DND-41 (cell line): ENCODE results near the gene ALCAM.

Source experiments
- ATAC-seq: fragments of 200-7000 bp; cut with Tn5 transposase; 3 replicates; pipeline ENCODE4 v1.9.1; 2021; ENCODE audit warnings: low read depth; ENCODE audit not compliant: insufficient read depth
- DNase-seq: peaks from one replicate; pipeline ENCODE4 v3.0.0-alpha.2; 2020
- H2AFZ ChIP-seq: 2 replicates; pipeline ENCODE4 v1.6.0; 2012; ENCODE audit warnings: low read depth, low read length
- H3K27ac ChIP-seq: 2 replicates; pipeline ENCODE4 v1.5.1; 2012; ENCODE audit warnings: low read length, inconsistent platforms
- H3K27me3 ChIP-seq: fragments of 200-600 bp; sonication (generic); 2 replicates; pipeline ENCODE4 v1.6.0; 2012; ENCODE audit warnings: low read length, mild to moderate bottlenecking, inconsistent platforms; ENCODE audit not compliant: insufficient read depth, poor library complexity
- H3K36me3 ChIP-seq: 2 replicates; pipeline ENCODE4 v1.5.1; 2012; ENCODE audit warnings: low read length, inconsistent platforms; ENCODE audit not compliant: insufficient read depth
- H3K4me1 ChIP-seq: 2 replicates; pipeline ENCODE4 v1.5.1; 2012; ENCODE audit warnings: mild to moderate bottlenecking, low read length; ENCODE audit not compliant: insufficient read depth
- H3K4me2 ChIP-seq: 2 replicates; pipeline ENCODE4 v1.6.0; 2012; ENCODE audit warnings: mild to moderate bottlenecking, moderate library complexity, low read length, inconsistent platforms; ENCODE audit not compliant: insufficient read depth
- H3K4me3 ChIP-seq, 2 experiments: fragments of 200-600 bp in 1 of 2; shearing (Covaris generic) in 1 of 2; 2 replicates each; pipeline ENCODE4 v1.5.1; 2012 to 2016; ENCODE audit warnings: inconsistent platforms in 2 of 2, low read length in 2 of 2, mild to moderate bottlenecking in 2 of 2, low read depth in 1 of 2, moderate library complexity in 1 of 2
- H3K79me2 ChIP-seq: 2 replicates; pipeline ENCODE4 v1.6.0; 2012; ENCODE audit warnings: low read length, inconsistent platforms; ENCODE audit not compliant: insufficient read depth
- H3K9ac ChIP-seq: 2 replicates; pipeline ENCODE4 v1.6.0; 2012; ENCODE audit warnings: low read depth, mild to moderate bottlenecking, inconsistent platforms, low read length, moderate library complexity
- H3K9me3 ChIP-seq: 2 replicates; pipeline ENCODE4 v1.5.1; 2012; ENCODE audit warnings: low read length, moderate library complexity, mild to moderate bottlenecking, inconsistent platforms; ENCODE audit not compliant: insufficient read depth, severe bottlenecking
- H4K20me1 ChIP-seq: 2 replicates; pipeline ENCODE4 v1.6.0; 2012; ENCODE audit warnings: low read length; ENCODE audit not compliant: insufficient read depth
- EZH2 ChIP-seq: IDR thresholded peaks from 3 replicates; pipeline ENCODE4 v1.6.1; 2012; ENCODE audit warnings: borderline replicate concordance, low read depth, mild to moderate bottlenecking, moderate library complexity, low read length, inconsistent platforms; ENCODE audit not compliant: severe bottlenecking
- TF ChIP-seq, protein P1 (sequence below): IDR thresholded peaks from 2 replicates; pipeline ENCODE4 v1.5.1; 2012; ENCODE audit warnings: borderline replicate concordance, low read length, moderate library complexity, mild to moderate bottlenecking; ENCODE audit not compliant: poor library complexity, severe bottlenecking; ENCODE audit errors: extremely low read depth

ALCAM gene

DNA sequence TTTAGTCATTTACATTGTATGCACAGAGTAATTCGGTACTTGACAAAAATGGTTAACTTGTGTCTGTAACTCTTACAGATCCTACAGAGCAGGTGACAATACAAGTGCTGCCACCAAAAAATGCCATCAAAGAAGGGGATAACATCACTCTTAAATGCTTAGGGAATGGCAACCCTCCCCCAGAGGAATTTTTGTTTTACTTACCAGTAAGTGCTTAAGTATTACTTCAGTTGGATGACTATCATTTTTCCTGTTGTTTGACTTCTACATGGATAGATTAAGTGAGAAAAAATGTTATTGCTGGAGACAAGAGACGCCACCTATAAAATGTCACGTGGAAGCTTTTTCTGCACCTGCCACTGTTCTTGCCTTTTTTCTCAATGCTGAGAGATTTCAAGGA is 173.2 kb downstream of the ALCAM start:
- Histone ChIP-seq H3K4me1 (no peaks in the 10 kb centered on the region), H3K4me2 (no peak overlapping the region), H3K27me3 (no peaks in the 10 kb centered on the region), H3K79me2 (no peaks in the 10 kb centered on the region), H3K27ac (no peak overlapping the region), H3K36me3 (peaks cover 2% of the 10 kb centered on the region; the same call in 1 of the 2 replicates), H4K20me1 (no peaks in the 10 kb centered on the region), H3K4me3 (no peak overlapping the region), H2AFZ (no peak overlapping the region), H3K9ac (no peak overlapping the region), H3K9me3 (no peaks in the 10 kb centered on the region)
- DNase-seq (no peak), ATAC-seq (no peak)
- no peak for TF ChIP-seq EZH2
- TF ChIP-seq, protein P1, sequence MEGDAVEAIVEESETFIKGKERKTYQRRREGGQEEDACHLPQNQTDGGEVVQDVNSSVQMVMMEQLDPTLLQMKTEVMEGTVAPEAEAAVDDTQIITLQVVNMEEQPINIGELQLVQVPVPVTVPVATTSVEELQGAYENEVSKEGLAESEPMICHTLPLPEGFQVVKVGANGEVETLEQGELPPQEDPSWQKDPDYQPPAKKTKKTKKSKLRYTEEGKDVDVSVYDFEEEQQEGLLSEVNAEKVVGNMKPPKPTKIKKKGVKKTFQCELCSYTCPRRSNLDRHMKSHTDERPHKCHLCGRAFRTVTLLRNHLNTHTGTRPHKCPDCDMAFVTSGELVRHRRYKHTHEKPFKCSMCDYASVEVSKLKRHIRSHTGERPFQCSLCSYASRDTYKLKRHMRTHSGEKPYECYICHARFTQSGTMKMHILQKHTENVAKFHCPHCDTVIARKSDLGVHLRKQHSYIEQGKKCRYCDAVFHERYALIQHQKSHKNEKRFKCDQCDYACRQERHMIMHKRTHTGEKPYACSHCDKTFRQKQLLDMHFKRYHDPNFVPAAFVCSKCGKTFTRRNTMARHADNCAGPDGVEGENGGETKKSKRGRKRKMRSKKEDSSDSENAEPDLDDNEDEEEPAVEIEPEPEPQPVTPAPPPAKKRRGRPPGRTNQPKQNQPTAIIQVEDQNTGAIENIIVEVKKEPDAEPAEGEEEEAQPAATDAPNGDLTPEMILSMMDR = no peak

DNA sequence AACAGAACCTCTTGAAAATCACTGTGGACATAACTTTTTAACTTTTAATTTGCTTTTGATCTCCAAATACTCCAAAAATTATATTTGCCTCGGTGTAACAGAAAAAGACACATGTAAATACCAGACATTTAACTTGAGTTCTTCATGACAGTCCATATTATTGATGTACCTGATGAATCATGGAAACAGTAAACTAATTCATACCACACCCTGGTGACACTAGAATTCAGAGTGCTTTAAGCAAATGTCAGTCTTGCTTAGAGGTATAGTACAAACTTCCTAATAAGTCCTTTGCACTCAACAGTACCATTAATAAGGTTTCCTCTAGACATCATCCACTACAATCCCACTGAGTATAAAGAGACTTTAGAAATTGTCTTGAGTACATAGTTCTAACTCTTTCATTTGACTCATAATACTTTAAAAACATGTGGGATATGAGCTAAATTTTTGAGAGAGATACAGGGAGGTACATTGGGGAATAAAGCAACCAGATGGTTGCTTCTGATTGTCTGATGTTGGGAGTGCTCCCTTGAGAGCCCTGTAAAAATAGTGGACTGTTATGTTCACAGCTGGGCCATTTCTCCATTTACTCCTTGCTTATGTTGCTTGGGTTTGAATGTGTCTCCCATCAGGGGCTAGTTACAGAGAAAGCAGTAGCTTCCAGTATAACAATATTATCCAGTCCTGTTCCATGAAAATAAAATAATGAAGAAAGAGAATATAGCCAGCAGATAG is 175.7 kb downstream of the ALCAM start:
- H3K4me3 ChIP-seq = no peak overlapping the region
- H3K9me3 ChIP-seq = no peaks in the 10 kb centered on the region
- H4K20me1 ChIP-seq = no peaks in the 10 kb centered on the region
- H3K27me3 ChIP-seq = no peaks in the 10 kb centered on the region
- DNase-seq (no peak), ATAC-seq (no peak)
- TF ChIP-seq, protein P1 = no peak
- no peak for TF ChIP-seq EZH2
- H3K79me2 ChIP-seq = no peaks in the 10 kb centered on the region
- H3K4me2 ChIP-seq = no peak overlapping the region
- H3K36me3 ChIP-seq = peaks cover 2% of the 10 kb centered on the region; the same call in 1 of the 2 replicates
- H2AFZ ChIP-seq = no peak overlapping the region
- no peak overlapping the region for H3K27ac ChIP-seq
- H3K4me1 ChIP-seq = no peaks in the 10 kb centered on the region
- no peak overlapping the region for H3K9ac ChIP-seq

DNA sequence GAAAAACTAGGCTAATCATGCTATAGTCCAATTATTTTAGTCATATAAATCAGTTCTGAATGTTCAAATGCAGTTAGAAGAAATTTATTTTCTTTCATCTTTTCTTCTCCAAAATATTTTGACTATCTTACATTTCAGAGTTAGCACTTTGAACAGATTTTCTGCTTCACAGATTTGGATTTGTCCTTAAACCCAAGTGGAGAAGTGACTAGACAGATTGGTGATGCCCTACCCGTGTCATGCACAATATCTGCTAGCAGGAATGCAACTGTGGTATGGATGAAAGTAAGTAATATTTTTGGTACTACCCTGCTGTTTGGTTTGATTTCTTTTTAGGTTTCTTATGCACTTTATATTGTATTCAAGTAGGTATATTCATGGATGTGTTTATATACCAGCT is 178.3 kb downstream of the ALCAM start:
- Histone ChIP-seq H3K4me1 (no peaks in the 10 kb centered on the region), H2AFZ (no peak overlapping the region), H3K79me2 (no peaks in the 10 kb centered on the region), H4K20me1 (no peaks in the 10 kb centered on the region), H3K9ac (no peak overlapping the region), H3K27me3 (no peaks in the 10 kb centered on the region), H3K9me3 (no peaks in the 10 kb centered on the region), H3K4me2 (no peak overlapping the region), H3K36me3 (peaks cover 6% of the 10 kb centered on the region; the same call in 1 of the 2 replicates), H3K27ac (no peak overlapping the region), H3K4me3 (no peak overlapping the region)
- TF ChIP-seq, protein P1 = no peak
- no peak for TF ChIP-seq EZH2
- ATAC-seq = no peak
- DNase-seq = no peak

DNA sequence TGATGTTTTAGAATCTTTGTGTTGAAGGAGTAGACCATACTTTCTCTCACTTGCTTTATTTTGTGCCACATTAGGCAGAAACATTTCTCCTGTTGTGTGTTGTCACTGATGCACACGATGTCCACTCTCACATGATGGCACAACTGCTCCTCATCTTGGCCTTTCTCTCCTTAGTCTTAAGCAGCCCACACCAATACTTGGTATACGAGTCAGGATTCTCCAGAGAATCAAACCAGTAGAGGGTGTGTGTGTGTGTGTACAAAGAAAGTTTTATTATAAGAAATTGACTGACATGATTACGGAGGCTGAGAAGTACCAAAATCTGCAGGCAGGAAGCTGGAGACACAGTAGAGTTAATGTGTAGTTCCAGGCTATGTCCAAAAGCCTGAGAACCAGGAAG is 187.1 kb downstream of the ALCAM start:
- Histone ChIP-seq H3K27me3 (no peaks in the 10 kb centered on the region), H3K4me2 (no peak overlapping the region), H2AFZ (no peak overlapping the region), H3K9ac (no peak overlapping the region), H4K20me1 (no peaks in the 10 kb centered on the region), H3K4me3 (no peak overlapping the region), H3K36me3 (0 out of 2 replicates have a peak, but pooled peaks cover 4% of the 10 kb centered on the region), H3K4me1 (no peaks in the 10 kb centered on the region), H3K9me3 (no peaks in the 10 kb centered on the region), H3K79me2 (no peaks in the 10 kb centered on the region), H3K27ac (no peak overlapping the region)
- no peak for TF ChIP-seq EZH2
- TF ChIP-seq, protein P1 = no peak
- DNase-seq = no peak
- ATAC-seq = no peak
